Measurements from ENCODE around the gene ZMYND10.

The ZMYND10 gene

GRCh38 chr3:50370594-50370993 is 25.1 kb upstream of the ZMYND10 start:
- DNase-seq (ENCODE audit: low read depth): no peak

- no peak for DNase-seq (ENCODE audit: low read depth)
Measured at GRCh38 chr3:50369012-50369670, 23.6 kb upstream of the ZMYND10 start.

- no peak for DNase-seq (ENCODE audit: low read depth)
Measured at GRCh38 chr3:50365842-50366220, 20.3 kb upstream of the ZMYND10 start.

GRCh38 chr3:50365080-50365841 is 19.7 kb upstream of the ZMYND10 start:
- DNase-seq (ENCODE audit: low read depth): no peak

GRCh38 chr3:50364573-50365079 is 19.1 kb upstream of the ZMYND10 start:
- no peak for DNase-seq (ENCODE audit: low read depth)

GRCh38 chr3:50359760-50360110 is 14.2 kb upstream of the ZMYND10 start:
- DNase-seq (ENCODE audit: low read depth): no peak

- peak; percentile 97 for DNase-seq (ENCODE audit: low read depth)
Measured at GRCh38 chr3:50358911-50359759, 13.6 kb upstream of the ZMYND10 start, which contains the start of gene TMEM115. TSS of gene TMEM115 (minus strand) at chr3:50359521. CDS start at chr3:50359063, 458 bp downstream.

- DNase-seq (ENCODE audit: low read depth): no peak
Measured at GRCh38 chr3:50358355-50358910, 12.9 kb upstream of the ZMYND10 start.

- no peak for DNase-seq (ENCODE audit: low read depth)
Measured at GRCh38 chr3:50357481-50357880, 11.9 kb upstream of the ZMYND10 start.

- DNase-seq (ENCODE audit: low read depth): no peak
Measured at GRCh38 chr3:50356553-50356952, 11.0 kb upstream of the ZMYND10 start.

- no peak for DNase-seq (ENCODE audit: low read depth)
Measured at GRCh38 chr3:50355829-50356552, 10.5 kb upstream of the ZMYND10 start.

GRCh38 chr3:50354850-50355249 is 9.3 kb upstream of the ZMYND10 start:
- DNase-seq (ENCODE audit: low read depth): no peak

GRCh38 chr3:50354186-50354764 is 8.7 kb upstream of the ZMYND10 start:
- no peak for DNase-seq (ENCODE audit: low read depth)

GRCh38 chr3:50353245-50354004 is 7.9 kb upstream of the ZMYND10 start:
- no peak for DNase-seq (ENCODE audit: low read depth)

GRCh38 chr3:50352781-50353180 is 7.2 kb upstream of the ZMYND10 start:
- DNase-seq (ENCODE audit: low read depth): no peak

GRCh38 chr3:50351323-50351697 is 5.8 kb upstream of the ZMYND10 start:
- DNase-seq (ENCODE audit: low read depth): no peak

- DNase-seq (ENCODE audit: low read depth): peak; percentile 67
Measured at GRCh38 chr3:50350527-50351322, 5.2 kb upstream of the ZMYND10 start, which contains the start of the genes CYB561D2 and NPRL2. TSS of gene CYB561D2 (plus strand) at chr3:50350862. CDS start at chr3:50351434, 572 bp downstream. TSS of gene NPRL2 (minus strand) at chr3:50350775. CDS start at chr3:50350652, 123 bp downstream.

GRCh38 chr3:50350213-50350526 is 4.6 kb upstream of the ZMYND10 start:
- DNase-seq (ENCODE audit: low read depth): no peak

- DNase-seq (ENCODE audit: low read depth): no peak
Measured at GRCh38 chr3:50347187-50347813, 1.8 kb upstream of the ZMYND10 start.

Data from non-pigmented ciliary epithelial cell (primary cell).